ENCODE measurements around the gene XPNPEP3.

The XPNPEP3 gene

GRCh38 chr22:40973144-40973543 is 116.2 kb downstream of the XPNPEP3 start:
- H3K36me3 ChIP-seq, result peaks cover 20% of the 10 kb centered on the region
- no peak for TF ChIP-seq CTCF (IDR thresholded peaks at IDR 0.05; ENCODE audit: low read depth, low read length)

GRCh38 chr22:40975366-40975765 is 118.4 kb downstream of the XPNPEP3 start:
- TF ChIP-seq CTCF (IDR thresholded peaks at IDR 0.05; ENCODE audit: low read depth, low read length), result no peak
- Histone ChIP-seq H3K27me3 (ENCODE audit: insufficient read depth, low read depth, severe bottlenecking) (no peaks in the 10 kb centered on the region), H3K4me3 (ENCODE audit: low read depth, low read length) (no peak overlapping the region), H3K9me3 (ENCODE audit: severe bottlenecking) (no peaks in the 10 kb centered on the region), H3K36me3 (peaks cover 6% of the 10 kb centered on the region; the same call in 1 of the 2 replicates), H3K27ac (no peak overlapping the region)
- no peak for DNase-seq

More at GRCh38 chr22:40973144-40973543, 116.2 kb downstream of the XPNPEP3 start:
- Histone ChIP-seq H3K27ac (no peak overlapping the region), H3K27me3 (ENCODE audit: insufficient read depth, low read depth, severe bottlenecking) (no peaks in the 10 kb centered on the region), H3K9me3 (ENCODE audit: severe bottlenecking) (no peaks in the 10 kb centered on the region), H3K4me3 (ENCODE audit: low read depth, low read length) (no peak overlapping the region)
- DNase-seq, result no peak

GRCh38 chr22:40976866-40977700 is 120.1 kb downstream of the XPNPEP3 start:
- Histone ChIP-seq H3K4me3 (ENCODE audit: low read depth, low read length) (no peak overlapping the region), H3K9me3 (ENCODE audit: severe bottlenecking) (no peaks in the 10 kb centered on the region), H3K36me3 (peaks cover 6% of the 10 kb centered on the region; the same call in 1 of the 2 replicates), H3K27me3 (ENCODE audit: insufficient read depth, low read depth, severe bottlenecking) (no peaks in the 10 kb centered on the region), H3K27ac (no peak overlapping the region)
- DNase-seq, result no peak
- no peak for TF ChIP-seq CTCF (IDR thresholded peaks at IDR 0.05; ENCODE audit: low read depth, low read length)

- H3K27me3 ChIP-seq (ENCODE audit: insufficient read depth, low read depth, severe bottlenecking), result no peaks in the 10 kb centered on the region
- no peak for TF ChIP-seq CTCF (IDR thresholded peaks at IDR 0.05; ENCODE audit: low read depth, low read length)
- no peak for DNase-seq
- H3K4me3 ChIP-seq (ENCODE audit: low read depth, low read length), result no peak overlapping the region
- H3K27ac ChIP-seq, result no peak overlapping the region
- H3K36me3 ChIP-seq, result no peaks in the 10 kb centered on the region
- H3K9me3 ChIP-seq (ENCODE audit: severe bottlenecking), result no peaks in the 10 kb centered on the region
Observed at GRCh38 chr22:40979198-40979597, 122.2 kb downstream of the XPNPEP3 start.

GRCh38 chr22:40979871-40980270 is 122.9 kb downstream of the XPNPEP3 start:
- Histone ChIP-seq H3K36me3 (no peaks in the 10 kb centered on the region), H3K27me3 (ENCODE audit: insufficient read depth, low read depth, severe bottlenecking) (no peaks in the 10 kb centered on the region), H3K27ac (no peak overlapping the region), H3K9me3 (ENCODE audit: severe bottlenecking) (no peaks in the 10 kb centered on the region), H3K4me3 (ENCODE audit: low read depth, low read length) (no peak overlapping the region)
- no peak for TF ChIP-seq CTCF (IDR thresholded peaks at IDR 0.05; ENCODE audit: low read depth, low read length)
- DNase-seq, result no peak

Data from WERI-Rb-1 (cell line).